GM23248 (cell line): ENCODE data around the gene GRK2.

Source experiments
- EZH2 ChIP-seq: fragments of 200-600 bp; sonication (generic); IDR thresholded peaks from 2 replicates; pipeline ENCODE4 v1.6.1; 2018; ENCODE audit warnings: antibody characterized with exemption, mild to moderate bottlenecking; ENCODE audit not compliant: insufficient read depth, poor library complexity, severe bottlenecking
- EZH2phosphoT487 ChIP-seq: fragments of 200-600 bp; sonication (generic); IDR thresholded peaks from 2 replicates; pipeline ENCODE4 v1.6.1; 2018; ENCODE audit warnings: antibody characterized with exemption, moderate library complexity, mild to moderate bottlenecking, low read depth; ENCODE audit not compliant: insufficient read depth

DNA sequence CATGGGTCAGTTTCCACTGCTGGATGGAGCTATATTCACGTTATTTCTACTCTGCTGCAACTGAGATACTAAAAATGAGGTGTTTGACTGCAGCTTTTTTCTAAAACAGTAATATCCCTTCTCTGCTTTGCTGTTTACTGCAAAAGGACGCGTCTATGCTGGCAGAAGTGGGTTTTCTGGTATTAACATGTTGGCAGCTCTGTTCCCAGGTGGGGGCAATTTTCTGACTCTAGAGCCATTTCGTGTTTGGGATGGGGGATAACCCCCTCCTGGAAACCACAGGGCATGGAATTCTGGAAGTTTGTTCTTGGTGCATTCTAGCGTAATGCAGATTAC is 4.9 kb downstream of the GRK2 start:
- TF ChIP-seq EZH2 (no peak), EZH2phosphoT487 (no peak)
